ENCODE data around the gene SORT1. TPM values are rescaled to one million over a fixed set of nuclear protein-coding genes. Genes with fewer than 3 reads are reported as not detected.

SORT1 gene
- total and polyA plus RNA-seq, 2 of the 13 experiments (the other 11 are each of a cell fraction or from before 2014, with no cell fraction given) = 32.4 to 93.0 TPM

GRCh38 chr1:109298666-109299557 lies 98.8 kb downstream of the SORT1 start (continued):
- TF ChIP-seq TEF (CRISPR knock-in tag; IDR thresholded peaks at IDR 0.05) = peak; percentile 90
- TF ChIP-seq, protein P1, sequence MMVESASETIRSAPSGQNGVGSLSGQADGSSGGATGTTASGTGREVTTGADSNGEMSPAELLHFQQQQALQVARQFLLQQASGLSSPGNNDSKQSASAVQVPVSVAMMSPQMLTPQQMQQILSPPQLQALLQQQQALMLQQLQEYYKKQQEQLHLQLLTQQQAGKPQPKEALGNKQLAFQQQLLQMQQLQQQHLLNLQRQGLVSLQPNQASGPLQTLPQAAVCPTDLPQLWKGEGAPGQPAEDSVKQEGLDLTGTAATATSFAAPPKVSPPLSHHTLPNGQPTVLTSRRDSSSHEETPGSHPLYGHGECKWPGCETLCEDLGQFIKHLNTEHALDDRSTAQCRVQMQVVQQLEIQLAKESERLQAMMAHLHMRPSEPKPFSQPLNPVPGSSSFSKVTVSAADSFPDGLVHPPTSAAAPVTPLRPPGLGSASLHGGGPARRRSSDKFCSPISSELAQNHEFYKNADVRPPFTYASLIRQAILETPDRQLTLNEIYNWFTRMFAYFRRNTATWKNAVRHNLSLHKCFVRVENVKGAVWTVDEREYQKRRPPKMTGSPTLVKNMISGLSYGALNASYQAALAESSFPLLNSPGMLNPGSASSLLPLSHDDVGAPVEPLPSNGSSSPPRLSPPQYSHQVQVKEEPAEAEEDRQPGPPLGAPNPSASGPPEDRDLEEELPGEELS (CRISPR knock-in tag; IDR thresholded peaks at IDR 0.05) = peak; percentile 89
- peak; percentile 65; the same call in 1 of the 2 replicates for TF ChIP-seq SP4 (CRISPR knock-in tag; IDR thresholded peaks at IDR 0.05)
- TF ChIP-seq PHF8 (CRISPR knock-in tag; IDR thresholded peaks at IDR 0.05) = no peak
- peak; percentile 46; the same call in 1 of the 2 replicates for TF ChIP-seq ZNF276 (CRISPR knock-in tag; IDR thresholded peaks at IDR 0.05; ENCODE audit: low read depth)
- TF ChIP-seq ZNF556 (CRISPR knock-in tag; IDR thresholded peaks at IDR 0.05; ENCODE audit: borderline replicate concordance) = peak; percentile 74; the same call in 1 of the 2 replicates
- no peak for TF ChIP-seq YEATS4 (CRISPR knock-in tag; IDR thresholded peaks at IDR 0.05; ENCODE audit: borderline replicate concordance)
- peak; percentile 89; the same call in 1 of the 2 replicates for TF ChIP-seq DNMT3B (CRISPR knock-in tag; conservative IDR thresholded peaks at IDR 0.05)
- TF ChIP-seq, protein P2, sequence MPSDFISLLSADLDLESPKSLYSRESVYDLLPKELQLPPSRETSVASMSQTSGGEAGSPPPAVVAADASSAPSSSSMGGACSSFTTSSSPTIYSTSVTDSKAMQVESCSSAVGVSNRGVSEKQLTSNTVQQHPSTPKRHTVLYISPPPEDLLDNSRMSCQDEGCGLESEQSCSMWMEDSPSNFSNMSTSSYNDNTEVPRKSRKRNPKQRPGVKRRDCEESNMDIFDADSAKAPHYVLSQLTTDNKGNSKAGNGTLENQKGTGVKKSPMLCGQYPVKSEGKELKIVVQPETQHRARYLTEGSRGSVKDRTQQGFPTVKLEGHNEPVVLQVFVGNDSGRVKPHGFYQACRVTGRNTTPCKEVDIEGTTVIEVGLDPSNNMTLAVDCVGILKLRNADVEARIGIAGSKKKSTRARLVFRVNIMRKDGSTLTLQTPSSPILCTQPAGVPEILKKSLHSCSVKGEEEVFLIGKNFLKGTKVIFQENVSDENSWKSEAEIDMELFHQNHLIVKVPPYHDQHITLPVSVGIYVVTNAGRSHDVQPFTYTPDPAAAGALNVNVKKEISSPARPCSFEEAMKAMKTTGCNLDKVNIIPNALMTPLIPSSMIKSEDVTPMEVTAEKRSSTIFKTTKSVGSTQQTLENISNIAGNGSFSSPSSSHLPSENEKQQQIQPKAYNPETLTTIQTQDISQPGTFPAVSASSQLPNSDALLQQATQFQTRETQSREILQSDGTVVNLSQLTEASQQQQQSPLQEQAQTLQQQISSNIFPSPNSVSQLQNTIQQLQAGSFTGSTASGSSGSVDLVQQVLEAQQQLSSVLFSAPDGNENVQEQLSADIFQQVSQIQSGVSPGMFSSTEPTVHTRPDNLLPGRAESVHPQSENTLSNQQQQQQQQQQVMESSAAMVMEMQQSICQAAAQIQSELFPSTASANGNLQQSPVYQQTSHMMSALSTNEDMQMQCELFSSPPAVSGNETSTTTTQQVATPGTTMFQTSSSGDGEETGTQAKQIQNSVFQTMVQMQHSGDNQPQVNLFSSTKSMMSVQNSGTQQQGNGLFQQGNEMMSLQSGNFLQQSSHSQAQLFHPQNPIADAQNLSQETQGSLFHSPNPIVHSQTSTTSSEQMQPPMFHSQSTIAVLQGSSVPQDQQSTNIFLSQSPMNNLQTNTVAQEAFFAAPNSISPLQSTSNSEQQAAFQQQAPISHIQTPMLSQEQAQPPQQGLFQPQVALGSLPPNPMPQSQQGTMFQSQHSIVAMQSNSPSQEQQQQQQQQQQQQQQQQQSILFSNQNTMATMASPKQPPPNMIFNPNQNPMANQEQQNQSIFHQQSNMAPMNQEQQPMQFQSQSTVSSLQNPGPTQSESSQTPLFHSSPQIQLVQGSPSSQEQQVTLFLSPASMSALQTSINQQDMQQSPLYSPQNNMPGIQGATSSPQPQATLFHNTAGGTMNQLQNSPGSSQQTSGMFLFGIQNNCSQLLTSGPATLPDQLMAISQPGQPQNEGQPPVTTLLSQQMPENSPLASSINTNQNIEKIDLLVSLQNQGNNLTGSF (CRISPR knock-in tag; IDR thresholded peaks at IDR 0.05) = no peak
- peak; percentile 67; the same call in 1 of the 2 replicates for TF ChIP-seq KDM5A (IDR thresholded peaks at IDR 0.05; ENCODE audit: borderline replicate concordance, low read length)
- no peak for TF ChIP-seq ZNF496 (CRISPR knock-in tag; IDR thresholded peaks at IDR 0.05; ENCODE audit: insufficient replicate concordance)
- no peak for TF ChIP-seq NFRKB (IDR thresholded peaks at IDR 0.05)
- TF ChIP-seq ZSCAN25 (CRISPR knock-in tag; IDR thresholded peaks at IDR 0.05) = 0 out of 2 replicates have a peak, but pooled peaks have one; percentile 61
- no peak for TF ChIP-seq NR3C1 (CRISPR knock-in tag; IDR thresholded peaks at IDR 0.05)
- TF ChIP-seq DMAP1 (CRISPR knock-in tag; IDR thresholded peaks at IDR 0.05) = peak; percentile 64; the same call in 1 of the 2 replicates
- no peak for TF ChIP-seq DBP (CRISPR knock-in tag; IDR thresholded peaks at IDR 0.05; ENCODE audit: not compliant biosample characterization)
- no peak for TF ChIP-seq ATM (IDR thresholded peaks at IDR 0.05; ENCODE audit: borderline replicate concordance)
- peak; percentile 41; the same call in 1 of the 2 replicates for TF ChIP-seq SIN3A (IDR thresholded peaks at IDR 0.05; ENCODE audit: borderline replicate concordance, low read depth, low read length)
